A549 (cell line): ENCODE measurements around the gene ZNF697. TPM values are rescaled to one million over a fixed set of nuclear protein-coding genes. Genes with fewer than 3 reads are reported as not detected.

Experiments
- ATAC-seq, 2 experiments: fragments of 200-7000 bp in 1 of 2; fragments of >200 bp in 1 of 2; cut with Nextera tagmentation in 1 of 2; cut with Tn5 transposase in 1 of 2; 3 replicates each; pipeline versions ENCODE4 v1.8.0 to v1.9.1; 2018 to 2020; ENCODE audit warnings: mild to moderate bottlenecking in 1 of 2, moderate library complexity in 1 of 2
- CTCF ChIA-PET: fragments of 300-600 bp; sonication (Branson Sonifier 250); formaldehyde crosslinking; extraction: SDS; loops from one replicate; lab custom pipeline; 2021; ENCODE audit warnings: antibody characterized with exemption, inconsistent platforms; lab: Yijun Ruan, JAX
- POLR2A ChIA-PET: fragments of 350-600 bp; formaldehyde crosslinking; extraction: SDS; loops from one replicate; lab custom pipeline; 2021; ENCODE audit warnings: antibody characterized with exemption, inconsistent platforms; lab: Yijun Ruan, JAX
- DNase-seq, 2 experiments: peaks; one replicate each; pipeline versions ENCODE4 v3.0.0 to v3.0.0-alpha.2; 2011 to 2016; ENCODE audit warnings: low read depth in 1 of 2, low spot score in 1 of 2
- FAIRE-seq: peaks from 2 replicates; lab custom pipeline; 2011; peaks lifted over from hg19 to GRCh38; lab: Jason Lieb, UNC
- H3K27ac ChIP-seq, 2 experiments: fragments of >200 bp; sonication (Bioruptor Twin); formaldehyde crosslinking; 3 replicates each; pipeline ENCODE4 v1.5.1; 2016 to 2017
- H3K4me1 ChIP-seq: fragments of >200 bp; sonication (Bioruptor Twin); formaldehyde crosslinking; 3 replicates; pipeline ENCODE4 v1.6.1; 2016
- H3K4me2 ChIP-seq: fragments of >200 bp; sonication (Bioruptor Twin); formaldehyde crosslinking; 3 replicates; pipeline ENCODE4 v1.6.1; 2016
- H3K4me3 ChIP-seq: fragments of >200 bp; sonication (Bioruptor Twin); formaldehyde crosslinking; 3 replicates; pipeline ENCODE4 v1.5.1; 2016
- H3K9me3 ChIP-seq: fragments of >200 bp; sonication (Bioruptor Twin); formaldehyde crosslinking; 3 replicates; pipeline ENCODE4 v1.6.1; 2016
- ATOH8 ChIP-seq: fragments of 250-450 bp; sonication (Bioruptor Pico); IDR thresholded peaks from 2 replicates; pipeline ENCODE4 v1.5.0; 2020; ENCODE audit warnings: low read depth, mild to moderate bottlenecking, moderate library complexity
- BCL3 ChIP-seq: fragments of >200 bp; sonication (Bioruptor Twin); formaldehyde crosslinking; IDR thresholded peaks from 3 replicates; pipeline ENCODE4 v1.6.1; 2016
- CEBPB ChIP-seq, 2 experiments: fragments of >200 bp in 1 of 2; sonication (Bioruptor Twin) in 1 of 2; formaldehyde crosslinking in 1 of 2; IDR thresholded peaks; 2 replicates each; pipeline ENCODE4 v1.6.1; 2012 to 2016
- CHD4 ChIP-seq: fragments of 200-600 bp; sonication (generic); IDR thresholded peaks from 2 replicates; pipeline ENCODE4 v1.6.1; 2016; ENCODE audit warnings: antibody characterized with exemption, mild to moderate bottlenecking, borderline replicate concordance
- EHF ChIP-seq: fragments of 250-450 bp; sonication (Bioruptor Pico); IDR thresholded peaks from 2 replicates; pipeline ENCODE4 v1.5.0; 2020; ENCODE audit warnings: mild to moderate bottlenecking
- EHMT2 ChIP-seq: fragments of 200-600 bp; sonication (generic); IDR thresholded peaks from 2 replicates; pipeline ENCODE4 v1.6.1; 2016; ENCODE audit warnings: antibody characterized with exemption, low read depth, mild to moderate bottlenecking, moderate library complexity
- FOSB ChIP-seq: fragments of 250-450 bp; sonication (Bioruptor Pico); IDR thresholded peaks from 2 replicates; pipeline ENCODE4 v1.5.0; 2020; ENCODE audit warnings: mild to moderate bottlenecking, moderate library complexity
- FOXS1 ChIP-seq: fragments of 250-450 bp; sonication (Bioruptor Pico); IDR thresholded peaks from 2 replicates; pipeline ENCODE4 v1.5.0; 2020; ENCODE audit warnings: mild to moderate bottlenecking, moderate library complexity
- GATA3 ChIP-seq: IDR thresholded peaks from 2 replicates; pipeline ENCODE4 v1.6.1; 2012; ENCODE audit warnings: borderline replicate concordance
- HDAC2 ChIP-seq: fragments of 200-600 bp; sonication (generic); IDR thresholded peaks from 2 replicates; pipeline ENCODE4 v1.6.1; 2016
- HOXA7 ChIP-seq: fragments of 250-450 bp; sonication (Bioruptor Pico); IDR thresholded peaks from 2 replicates; pipeline ENCODE4 v1.5.0; 2020; ENCODE audit warnings: mild to moderate bottlenecking, moderate library complexity
- JUN ChIP-seq, 2 experiments: fragments of >200 bp; sonication (Bioruptor Twin); formaldehyde crosslinking; IDR thresholded peaks; 2 replicates in 1 of 2; 3 replicates in 1 of 2; pipeline ENCODE4 v1.6.1; 2016 to 2017
- MAFK ChIP-seq: fragments of 450-650 bp; IDR thresholded peaks from 2 replicates; pipeline ENCODE4 v1.6.1; 2014; ENCODE audit not compliant: partially characterized antibody
- MAX ChIP-seq: IDR thresholded peaks from 2 replicates; pipeline ENCODE4 v1.6.1; 2012
- NR3C1 ChIP-seq: fragments of >200 bp; sonication (Bioruptor Twin); formaldehyde crosslinking; IDR thresholded peaks from 3 replicates; pipeline ENCODE4 v1.6.1; 2017
- PHF8 ChIP-seq: fragments of 200-600 bp; sonication (generic); IDR thresholded peaks from 2 replicates; pipeline ENCODE4 v1.6.1; 2016; ENCODE audit warnings: low read depth, mild to moderate bottlenecking, antibody characterized with exemption, moderate library complexity, borderline replicate concordance
- RNF2 ChIP-seq: fragments of 200-600 bp; sonication (generic); IDR thresholded peaks from 2 replicates; pipeline ENCODE4 v1.6.1; 2016; ENCODE audit warnings: low read depth, mild to moderate bottlenecking, antibody characterized with exemption, moderate library complexity, borderline replicate concordance
- SMC3 ChIP-seq: fragments of >200 bp; sonication (Bioruptor Twin); formaldehyde crosslinking; IDR thresholded peaks from 3 replicates; pipeline ENCODE4 v1.6.1; 2018; ENCODE audit warnings: inconsistent platforms
- ZC3H11A ChIP-seq: fragments of 450-650 bp; IDR thresholded peaks from 2 replicates; pipeline ENCODE4 v1.6.1; 2014; ENCODE audit warnings: antibody characterized with exemption, mild to moderate bottlenecking
- ZFP36 ChIP-seq: fragments of 450-650 bp; IDR thresholded peaks from 2 replicates; pipeline ENCODE4 v1.6.1; 2014; ENCODE audit warnings: borderline replicate concordance; ENCODE audit not compliant: partially characterized antibody
- ZNF302 ChIP-seq: fragments of 250-450 bp; sonication (Bioruptor Pico); IDR thresholded peaks from 2 replicates; pipeline ENCODE4 v1.9.0; 2021; ENCODE audit warnings: inconsistent platforms, mild to moderate bottlenecking, moderate library complexity
- WGBS: methylation state at CpG from one replicate; pipeline ENCODE4 v1.1.6; 2017; ENCODE audit errors: missing lambda C conversion rate; 5-methylcytosine and 5-hydroxymethylcytosine counted together
- polyA plus RNA-seq, 4 experiments: library from polyadenylated mRNA; depleted of rRNA in 3 of 4; stranded (reverse); fragments of >200 nt; fragmentation: RNase III in 1 of 4; extraction: RNeasy Plus Mini Kit Qiagen cat#74134 plus additional on column Dnase treatment in 1 of 4; gene quantifications; 2 replicates in 3 of 4; 3 replicates in 1 of 4; pipeline ENCODE4 v1.2.3, GENCODE V29; 2011 to 2017
- TF ChIP-seq, protein P1 (sequence below): fragments of 450-650 bp; IDR thresholded peaks from 2 replicates; pipeline ENCODE4 v1.6.1; 2014; ENCODE audit warnings: antibody characterized with exemption
- TF ChIP-seq, protein P2 (sequence below): IDR thresholded peaks from 2 replicates; pipeline ENCODE4 v1.6.1; 2012
- TF ChIP-seq, protein P3 (sequence below): fragments of 250-450 bp; sonication (Bioruptor Pico); IDR thresholded peaks from 2 replicates; pipeline ENCODE4 v1.5.0; 2021; ENCODE audit warnings: mild to moderate bottlenecking, moderate library complexity, borderline replicate concordance

The ZNF697 gene
- polyA plus RNA-seq, 2 of the 4 experiments (the other 2 are of a cell fraction) = 2.2 to 2.6 TPM

- FAIRE-seq (no peak), DNase-seq (no peak), ATAC-seq (no peak)
- 40% methylated on average over 3 of the region's 3 CpGs for WGBS
- Histone ChIP-seq H3K4me3 (no peak overlapping the region), H3K4me2 (no peak overlapping the region), H3K27ac (no peak overlapping the region), H3K4me1 (no peaks in the 10 kb centered on the region), H3K9me3 (no peaks in the 10 kb centered on the region)
- POLR2A ChIA-PET = no interaction called here
- CTCF ChIA-PET = interaction anchor here (1.5 to 3.7 kb wide), 2 partner anchors 11 to 75 kb away, joined by 4 to 16 read pairs; no protein-coding TSS in a partner anchor
- TF ChIP-seq HDAC2 (no peak), SMC3 (no peak), JUN (IDR thresholded peaks at IDR 0.05) (no peak), BCL3 (no peak), FOSB (no peak), CEBPB (IDR thresholded peaks at IDR 0.05) (no peak), MAX (no peak), ZC3H11A (no peak), ZNF302 (no peak), EHF (CRISPR knock-in tag) (no peak), ATOH8 (no peak), CHD4 (no peak), ZFP36 (no peak), EHMT2 (no peak), RNF2 (no peak), NR3C1 (no peak), PHF8 (no peak), HOXA7 (CRISPR knock-in tag) (no peak)
- TF ChIP-seq, protein P1, sequence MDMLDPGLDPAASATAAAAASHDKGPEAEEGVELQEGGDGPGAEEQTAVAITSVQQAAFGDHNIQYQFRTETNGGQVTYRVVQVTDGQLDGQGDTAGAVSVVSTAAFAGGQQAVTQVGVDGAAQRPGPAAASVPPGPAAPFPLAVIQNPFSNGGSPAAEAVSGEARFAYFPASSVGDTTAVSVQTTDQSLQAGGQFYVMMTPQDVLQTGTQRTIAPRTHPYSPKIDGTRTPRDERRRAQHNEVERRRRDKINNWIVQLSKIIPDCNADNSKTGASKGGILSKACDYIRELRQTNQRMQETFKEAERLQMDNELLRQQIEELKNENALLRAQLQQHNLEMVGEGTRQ = no peak
- TF ChIP-seq, protein P2, sequence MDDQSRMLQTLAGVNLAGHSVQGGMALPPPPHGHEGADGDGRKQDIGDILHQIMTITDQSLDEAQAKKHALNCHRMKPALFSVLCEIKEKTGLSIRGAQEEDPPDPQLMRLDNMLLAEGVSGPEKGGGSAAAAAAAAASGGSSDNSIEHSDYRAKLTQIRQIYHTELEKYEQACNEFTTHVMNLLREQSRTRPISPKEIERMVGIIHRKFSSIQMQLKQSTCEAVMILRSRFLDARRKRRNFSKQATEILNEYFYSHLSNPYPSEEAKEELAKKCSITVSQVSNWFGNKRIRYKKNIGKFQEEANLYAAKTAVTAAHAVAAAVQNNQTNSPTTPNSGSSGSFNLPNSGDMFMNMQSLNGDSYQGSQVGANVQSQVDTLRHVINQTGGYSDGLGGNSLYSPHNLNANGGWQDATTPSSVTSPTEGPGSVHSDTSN = no peak
These were observed 38.6 kb upstream of the ZNF697 start for GRCh38 chr1:119686661-119687060.

GRCh38 chr1:119683893-119684292 is 35.8 kb upstream of the ZNF697 start:
- WGBS = 90% methylated on average over 1 of the region's 1 CpG
- ChIA-PET CTCF (interaction anchor here (0.6 to 1.8 kb wide), 3 partner anchors 8 to 85 kb away, joined by 3 to 4 read pairs (median 3); no protein-coding TSS in a partner anchor), POLR2A (no interaction called here)
- H3K27ac ChIP-seq = no peak overlapping the region
- no peaks in the 10 kb centered on the region for H3K4me1 ChIP-seq
- no peak for TF ChIP-seq FOXS1 (CRISPR knock-in tag)
- TF ChIP-seq PHF8 = no peak
- no peak for TF ChIP-seq MAFK
- TF ChIP-seq MAX = no peak
- TF ChIP-seq EHMT2 = no peak
- TF ChIP-seq, protein P3, sequence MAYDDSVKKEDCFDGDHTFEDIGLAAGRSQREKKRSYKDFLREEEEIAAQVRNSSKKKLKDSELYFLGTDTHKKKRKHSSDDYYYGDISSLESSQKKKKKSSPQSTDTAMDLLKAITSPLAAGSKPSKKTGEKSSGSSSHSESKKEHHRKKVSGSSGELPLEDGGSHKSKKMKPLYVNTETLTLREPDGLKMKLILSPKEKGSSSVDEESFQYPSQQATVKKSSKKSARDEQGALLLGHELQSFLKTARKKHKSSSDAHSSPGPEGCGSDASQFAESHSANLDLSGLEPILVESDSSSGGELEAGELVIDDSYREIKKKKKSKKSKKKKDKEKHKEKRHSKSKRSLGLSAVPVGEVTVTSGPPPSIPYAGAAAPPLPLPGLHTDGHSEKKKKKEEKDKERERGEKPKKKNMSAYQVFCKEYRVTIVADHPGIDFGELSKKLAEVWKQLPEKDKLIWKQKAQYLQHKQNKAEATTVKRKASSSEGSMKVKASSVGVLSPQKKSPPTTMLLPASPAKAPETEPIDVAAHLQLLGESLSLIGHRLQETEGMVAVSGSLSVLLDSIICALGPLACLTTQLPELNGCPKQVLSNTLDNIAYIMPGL (CRISPR knock-in tag) = no peak
- no peak for TF ChIP-seq GATA3
- no peak overlapping the region for H3K4me2 ChIP-seq
- no peaks in the 10 kb centered on the region for H3K9me3 ChIP-seq
- DNase-seq (no peak), FAIRE-seq (no peak), ATAC-seq (no peak)
- H3K4me3 ChIP-seq = no peak overlapping the region
